ENCODE measurements around the gene DCTN1.
"Not testable (repeated sequence)": the region's sequence is repeated elsewhere in the genome, so short reads cannot be mapped to it uniquely, and the experiment has no call there.

Gene DCTN1

DNA sequence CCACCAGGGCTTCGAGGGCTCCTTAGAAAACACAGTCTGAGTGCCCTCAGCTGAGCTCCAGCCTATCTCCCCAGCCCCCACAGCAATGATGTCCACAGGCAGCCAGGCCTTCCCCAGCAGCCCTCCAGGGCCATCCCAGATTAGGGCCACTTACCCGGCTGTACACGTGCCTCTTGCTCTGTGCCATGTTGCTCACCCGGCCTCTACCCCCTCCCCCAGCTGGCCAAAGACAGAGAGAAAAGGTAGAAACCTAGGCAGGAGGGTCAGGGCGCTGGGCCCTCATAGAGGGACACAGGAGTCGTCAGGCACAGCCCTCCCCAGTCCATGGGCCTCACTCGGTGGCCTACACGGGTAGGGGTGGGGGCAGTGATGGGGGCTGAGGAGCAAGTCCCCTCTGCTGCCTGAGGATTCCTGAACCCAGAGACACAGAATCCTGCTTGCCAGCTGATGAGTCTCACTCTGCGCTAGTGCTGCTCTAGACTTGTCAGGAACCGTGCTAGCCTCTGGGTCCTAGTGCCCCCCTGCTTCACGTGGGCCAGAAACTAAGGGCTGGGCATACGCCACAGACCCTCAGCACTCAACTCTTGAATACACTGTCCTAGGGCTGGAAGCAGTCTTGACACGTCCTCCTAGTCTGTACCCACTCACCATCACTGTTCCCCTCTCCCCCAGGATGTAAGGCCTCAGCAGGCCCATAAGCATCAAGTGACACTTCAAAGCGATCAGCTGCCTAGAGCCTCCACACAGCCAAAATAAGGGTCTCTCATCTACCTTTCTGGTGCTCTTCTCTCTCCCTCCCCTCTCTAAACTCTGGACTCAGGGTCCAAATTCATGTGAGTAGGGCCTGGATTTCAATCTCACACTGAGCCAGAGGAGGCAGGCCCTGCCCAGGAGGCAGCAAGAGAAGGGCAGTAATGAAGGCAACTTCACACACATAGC lies at the start of gene DCTN1:
Gene DCTN1, minus strand, starts transcription at position 461 of the 939 bp plus-strand sequence. Its CDS starts 274 bp downstream, at position 187.
- peak in 1 of 2 experiments; percentile 18 for DNase-seq (ENCODE audit: low read depth in 2 of 2)

GRCh38 chr2:74428675-74429074 lies 48.6 kb upstream of the DCTN1 start:
- no peak for DNase-seq (ENCODE audit: low read depth in 2 of 2)

- DNase-seq (ENCODE audit: low read depth in 2 of 2): no peak
Measured at GRCh38 chr2:74427551-74427950, 47.4 kb upstream of the DCTN1 start.

DNA sequence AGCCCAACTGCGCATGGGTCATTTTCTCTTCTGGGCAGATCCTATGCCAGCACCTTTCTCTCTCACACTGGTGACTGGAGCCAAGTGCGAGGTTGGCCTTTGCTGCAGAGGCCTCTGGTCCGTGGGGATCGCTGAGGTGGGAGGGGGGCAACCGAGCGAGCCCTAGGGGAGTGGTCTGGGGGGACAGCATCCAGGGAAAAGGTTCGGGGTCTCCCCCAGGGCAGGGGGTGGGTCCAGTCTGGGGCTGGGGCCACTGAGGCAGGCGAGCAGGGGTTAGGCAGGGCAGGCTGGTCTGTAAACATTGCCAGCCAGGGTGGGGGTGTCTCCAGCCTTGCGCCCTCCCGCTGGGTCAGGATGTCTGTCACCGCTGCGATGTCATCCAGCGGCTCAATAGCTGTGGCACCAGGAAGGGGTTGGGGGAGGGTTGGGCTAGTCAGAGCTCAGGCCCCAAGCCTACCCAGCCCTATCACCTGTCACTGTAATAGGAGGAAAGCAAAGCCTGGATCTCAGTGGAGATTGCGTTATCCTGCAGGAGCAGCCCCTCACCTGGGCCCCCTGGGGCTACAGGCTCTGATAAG lies 46.2 kb upstream of the DCTN1 start:
- no peak for DNase-seq (ENCODE audit: low read depth in 2 of 2)

DNA sequence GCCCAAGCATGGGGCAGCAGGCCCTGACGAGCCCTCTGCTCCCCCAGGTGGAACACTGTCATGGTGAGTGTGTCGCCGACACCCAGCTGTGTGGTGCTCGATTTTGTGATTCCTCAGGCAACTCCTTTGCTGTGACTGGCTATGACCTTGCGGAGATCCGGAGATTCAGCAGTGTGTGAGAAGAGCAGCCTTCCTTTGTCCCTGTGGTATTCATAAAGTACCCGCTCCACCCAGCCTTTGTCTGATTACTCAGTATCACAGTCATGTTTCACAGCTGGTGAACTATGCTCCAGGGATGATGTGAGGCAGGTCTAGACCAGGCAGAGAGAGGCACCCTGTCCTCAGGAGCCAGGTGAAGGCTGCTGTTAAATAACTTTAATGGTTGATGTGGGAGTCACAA lies 45.4 kb upstream of the DCTN1 start:
- no peak for DNase-seq (ENCODE audit: low read depth in 2 of 2)

- no peak for DNase-seq (ENCODE audit: low read depth in 2 of 2)
Measured at GRCh38 chr2:74424995-74425406, 44.9 kb upstream of the DCTN1 start.

- no peak for DNase-seq (ENCODE audit: low read depth in 2 of 2)
Measured at GRCh38 chr2:74424139-74424992, 44.3 kb upstream of the DCTN1 start.

DNA sequence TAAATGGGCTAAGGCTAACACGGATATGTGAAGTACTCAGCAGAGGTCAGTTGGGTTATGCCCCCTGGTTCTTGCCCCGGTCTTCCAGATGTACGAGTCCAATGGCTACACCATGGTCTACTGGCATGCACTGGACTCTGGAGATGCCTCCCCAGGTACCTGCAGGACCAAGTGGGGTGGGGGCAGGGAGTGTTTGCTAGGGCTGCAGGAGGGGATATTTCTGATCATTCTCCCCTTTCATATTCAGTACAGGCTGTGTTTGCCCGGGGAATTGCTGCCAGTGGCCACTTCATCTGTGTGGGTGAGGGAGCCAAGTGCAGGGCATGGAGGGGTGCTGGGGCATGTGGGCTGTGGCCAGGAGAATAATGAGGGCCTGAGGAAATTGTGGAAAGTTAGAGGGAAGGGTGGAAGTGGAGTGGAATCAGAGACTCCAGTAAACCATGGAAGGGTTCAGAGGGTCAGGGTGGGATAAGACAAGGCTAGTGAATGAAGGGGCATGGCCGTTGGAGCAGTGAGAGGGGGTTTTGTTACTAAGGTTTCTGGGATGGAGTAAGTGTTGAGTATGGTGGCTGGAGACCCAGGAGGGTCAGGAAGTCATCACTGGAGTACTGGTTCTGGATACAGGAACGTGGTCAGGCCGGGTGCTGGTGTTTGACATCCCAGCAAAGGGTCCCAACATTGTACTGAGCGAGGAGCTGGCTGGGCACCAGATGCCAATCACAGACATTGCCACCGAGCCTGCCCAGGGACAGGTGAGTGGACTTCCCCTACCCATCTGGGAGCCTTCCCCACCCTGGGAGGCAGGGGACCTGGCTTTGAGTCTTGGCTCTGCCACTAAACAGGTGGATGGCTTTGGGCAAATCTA lies 43.4 kb upstream of the DCTN1 start:
- no peak for DNase-seq (ENCODE audit: low read depth in 2 of 2)

- peak; percentile 50 to 57 for DNase-seq (ENCODE audit: low read depth in 2 of 2)
Measured at GRCh38 chr2:74421221-74421870, 41.2 kb upstream of the DCTN1 start, which contains the start of the genes C2orf81 and WDR54. C2orf81 (minus strand) TSS chr2:74421619; CDS start chr2:74421560, 59 bp downstream. WDR54 (plus strand) TSS chr2:74421730; CDS start chr2:74422154, 424 bp downstream.

- not testable (repeated sequence) for DNase-seq (ENCODE audit: low read depth in 2 of 2)
Measured at GRCh38 chr2:74420443-74421103, 40.5 kb upstream of the DCTN1 start.

GRCh38 chr2:74420006-74420405 lies 39.9 kb upstream of the DCTN1 start:
- no peak for DNase-seq (ENCODE audit: low read depth in 2 of 2)

DNA sequence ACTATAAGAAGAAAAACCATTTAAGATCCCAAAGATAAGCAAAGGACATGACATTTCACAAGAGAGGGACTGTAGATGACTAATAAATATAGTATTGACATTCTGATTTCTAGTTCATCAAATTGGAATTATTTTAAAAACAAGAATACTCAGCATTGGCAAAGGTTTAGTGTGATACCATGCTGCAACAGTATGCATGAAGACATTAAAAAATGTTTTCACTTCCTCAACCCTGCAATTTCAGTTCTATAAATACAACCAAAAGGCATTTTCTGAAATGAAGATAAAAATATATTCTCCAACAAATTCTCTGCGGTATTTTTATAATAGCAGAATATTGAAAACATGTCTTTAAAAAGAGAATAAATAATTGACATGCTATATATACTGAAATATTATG lies 39.2 kb upstream of the DCTN1 start:
- no peak for DNase-seq (ENCODE audit: low read depth in 2 of 2)

DNA sequence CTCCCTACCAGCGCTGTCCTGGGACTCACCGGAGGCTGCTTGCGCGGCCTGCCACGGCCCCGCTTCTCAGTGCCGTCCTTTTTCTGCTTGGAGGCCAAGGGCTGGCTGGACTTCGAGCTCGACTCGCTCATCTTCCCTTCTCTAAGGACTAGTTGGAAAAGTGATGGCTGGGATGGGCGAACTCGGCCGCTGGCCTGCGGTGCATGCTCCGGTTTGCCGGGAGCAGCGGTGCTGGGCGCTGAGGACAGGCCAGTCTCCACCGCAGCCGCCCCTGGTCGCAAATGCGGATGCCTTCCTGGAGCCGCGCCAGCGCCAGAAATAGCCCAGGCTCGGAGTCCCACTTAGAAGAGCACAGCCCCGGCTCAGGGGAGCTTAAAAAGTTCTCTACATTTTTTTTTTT lies 38.2 kb upstream of the DCTN1 start:
- DNase-seq (ENCODE audit: low read depth in 2 of 2): no peak

DNA sequence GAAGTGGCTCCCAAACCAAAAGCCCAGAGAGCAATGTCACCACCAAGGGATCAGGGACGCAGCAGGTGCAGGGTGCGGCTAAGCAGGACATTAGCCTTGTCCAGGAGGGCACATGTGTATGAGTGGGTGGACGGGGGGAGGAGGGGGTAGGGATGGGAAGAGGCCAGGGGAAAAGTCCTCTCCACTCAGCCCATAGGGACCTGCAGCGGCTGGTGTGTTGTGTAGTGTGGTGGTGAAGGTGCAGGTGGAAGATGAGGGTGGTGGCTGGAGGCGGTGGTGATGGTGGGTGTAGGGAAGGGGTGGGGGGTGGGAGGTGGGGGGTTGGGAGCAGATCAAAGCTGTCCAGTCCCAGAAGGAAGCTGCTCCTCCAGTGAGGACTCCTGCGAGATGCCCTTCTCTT lies 37.7 kb upstream of the DCTN1 start:
- no peak for DNase-seq (ENCODE audit: low read depth in 2 of 2)

DNA sequence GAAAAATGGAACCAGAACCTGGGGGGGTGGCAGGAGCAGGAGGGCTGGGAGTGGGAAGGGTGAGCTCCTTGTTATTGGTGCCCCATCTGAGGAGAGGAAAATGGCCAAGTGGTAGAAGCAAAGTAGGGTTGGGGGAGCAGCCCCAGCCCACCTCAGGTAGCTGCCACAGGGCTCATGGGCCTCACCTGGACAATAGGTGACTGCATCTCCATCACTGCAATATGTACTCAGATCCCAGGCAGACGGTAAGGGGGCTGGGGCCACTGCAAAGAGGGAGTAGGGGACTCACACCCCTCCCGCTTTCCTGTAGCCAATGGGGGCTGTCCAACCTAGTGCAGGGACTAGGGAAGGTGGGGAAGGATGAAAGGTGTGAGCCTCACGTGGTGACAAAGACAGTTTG lies 37.1 kb upstream of the DCTN1 start:
- DNase-seq (ENCODE audit: low read depth in 2 of 2): no peak

GRCh38 chr2:74416778-74417177 lies 36.7 kb upstream of the DCTN1 start:
- DNase-seq (ENCODE audit: low read depth in 2 of 2): no peak

DNA sequence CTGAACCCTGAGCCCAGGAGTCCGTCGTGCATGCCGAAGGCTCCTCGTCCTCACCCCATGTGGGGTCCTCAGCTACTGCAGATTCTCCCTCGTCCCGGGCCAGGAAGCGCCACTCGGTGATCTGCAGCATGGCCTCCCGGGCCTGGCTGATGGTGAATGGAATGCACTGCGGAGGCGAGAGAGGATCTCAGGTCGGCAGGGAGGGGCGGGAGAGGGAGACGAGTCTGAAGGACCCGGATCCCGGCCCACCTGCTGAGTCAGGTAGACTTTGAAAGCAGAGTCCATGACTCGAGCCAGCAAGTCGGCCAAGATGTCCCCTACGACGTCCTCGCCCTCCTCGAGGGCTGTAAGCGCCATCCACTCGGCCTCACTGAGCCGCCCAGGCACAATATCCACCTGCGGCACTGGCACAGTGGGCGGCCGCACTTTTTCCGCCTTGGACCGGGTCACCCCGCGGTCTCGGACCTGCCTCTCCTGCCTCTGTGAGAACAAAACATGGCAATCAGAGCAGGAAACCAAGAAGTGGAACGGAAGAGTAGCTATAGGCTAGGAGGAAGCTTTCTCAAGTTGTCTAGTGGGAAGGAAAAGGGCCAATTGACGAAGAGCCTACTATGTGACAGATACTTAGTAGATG lies 35.8 kb upstream of the DCTN1 start:
- DNase-seq (ENCODE audit: low read depth in 2 of 2): no peak

- DNase-seq (ENCODE audit: low read depth in 2 of 2): no peak
Measured at GRCh38 chr2:74414881-74415761, 35.0 kb upstream of the DCTN1 start.
